Measurements from ENCODE around the gene MAGI1.
"Not testable (repeated sequence)": the region's sequence is repeated elsewhere in the genome, so short reads cannot be mapped to it uniquely, and the experiment has no call there.

The MAGI1 gene

GRCh38 chr3:65619451-65619881 is 419.3 kb downstream of the MAGI1 start:
- no peak for DNase-seq (ENCODE audit: low read depth)

- no peak for DNase-seq (ENCODE audit: low read depth)
Observed at GRCh38 chr3:65618599-65618998, 420.1 kb downstream of the MAGI1 start.

- DNase-seq (ENCODE audit: low read depth): no peak
Observed at GRCh38 chr3:65617787-65618186, 420.9 kb downstream of the MAGI1 start.

GRCh38 chr3:65617209-65617608 is 421.5 kb downstream of the MAGI1 start:
- DNase-seq (ENCODE audit: low read depth): no peak

DNA sequence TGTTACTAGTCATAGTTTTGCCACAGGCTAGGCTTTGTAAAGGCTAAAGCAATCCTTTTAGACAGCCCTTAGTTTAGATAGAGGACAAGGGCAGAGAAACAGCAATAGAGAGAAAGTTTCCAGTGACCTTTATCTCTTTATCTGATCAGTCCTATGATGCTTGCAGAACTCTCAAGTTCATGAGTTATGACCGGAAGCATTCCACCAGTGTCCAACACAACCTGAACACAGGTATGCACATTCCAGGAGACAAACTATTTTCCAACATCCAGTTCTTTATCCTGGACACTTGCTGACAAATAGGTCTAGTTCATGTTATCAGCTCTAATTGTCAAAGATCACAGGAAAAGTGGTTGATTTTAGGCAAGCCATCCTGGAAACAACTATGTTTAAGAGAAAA is 422.2 kb downstream of the MAGI1 start:
- DNase-seq (ENCODE audit: low read depth): no peak

DNA sequence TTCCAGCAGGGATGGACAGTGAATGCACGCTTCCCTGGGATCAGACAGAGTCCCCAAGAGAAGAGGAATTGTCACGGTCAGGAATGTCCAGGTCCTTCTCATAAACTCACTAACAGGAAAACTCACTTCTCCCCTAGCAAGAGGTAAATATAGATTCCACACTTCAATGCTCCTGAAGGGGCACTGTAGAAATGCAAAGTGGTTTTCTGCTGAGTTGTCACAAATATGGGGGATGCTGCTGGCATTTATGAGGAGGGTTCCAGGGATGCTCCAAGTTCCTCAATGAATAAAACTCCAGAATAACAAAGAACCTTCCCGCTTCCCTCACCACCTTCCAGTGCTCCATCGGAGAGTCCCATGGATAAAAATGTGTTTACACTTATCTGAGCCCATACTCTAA is 423.4 kb downstream of the MAGI1 start:
- DNase-seq (ENCODE audit: low read depth): no peak

DNA sequence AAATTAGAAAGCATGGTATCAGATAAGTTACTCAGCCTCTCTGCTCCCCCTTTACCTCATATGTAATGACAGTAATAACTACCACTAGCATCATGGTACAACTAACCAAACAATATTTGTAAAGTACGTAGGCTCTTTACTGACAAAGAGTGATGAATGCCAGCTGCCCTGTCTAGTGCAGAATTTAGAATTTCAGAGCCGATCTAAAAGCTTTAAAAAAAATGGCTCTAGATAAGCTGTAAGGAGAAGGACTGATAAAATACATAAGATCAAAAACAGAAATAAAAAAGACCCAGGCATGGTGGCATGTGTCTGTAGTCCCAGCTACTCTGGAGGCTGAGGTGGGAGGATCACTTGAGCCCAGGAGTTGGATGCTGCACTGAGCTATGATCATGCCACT is 424.1 kb downstream of the MAGI1 start:
- DNase-seq (ENCODE audit: low read depth): no peak

- DNase-seq (ENCODE audit: low read depth): not testable (repeated sequence)
Observed at GRCh38 chr3:65607965-65608460, 430.7 kb downstream of the MAGI1 start.

DNA sequence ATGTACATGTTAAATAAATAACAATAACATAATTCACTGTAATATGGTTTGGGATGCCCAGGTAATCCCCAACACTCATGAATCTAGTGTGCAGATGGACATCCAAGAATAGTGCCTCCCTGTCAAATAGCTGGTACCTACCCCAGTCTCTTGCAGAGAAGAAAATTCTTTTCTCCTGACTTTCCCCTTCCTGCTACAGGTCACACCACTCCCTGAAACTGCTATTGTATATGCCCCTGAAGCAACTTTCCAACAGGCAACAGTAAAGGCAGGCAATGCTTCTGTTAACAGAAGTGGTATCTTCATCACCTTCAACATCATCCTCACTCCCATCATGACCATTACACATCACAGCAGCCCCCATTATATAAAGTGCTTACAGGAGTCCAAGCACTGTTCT is 431.6 kb downstream of the MAGI1 start:
- DNase-seq (ENCODE audit: low read depth): no peak

DNA sequence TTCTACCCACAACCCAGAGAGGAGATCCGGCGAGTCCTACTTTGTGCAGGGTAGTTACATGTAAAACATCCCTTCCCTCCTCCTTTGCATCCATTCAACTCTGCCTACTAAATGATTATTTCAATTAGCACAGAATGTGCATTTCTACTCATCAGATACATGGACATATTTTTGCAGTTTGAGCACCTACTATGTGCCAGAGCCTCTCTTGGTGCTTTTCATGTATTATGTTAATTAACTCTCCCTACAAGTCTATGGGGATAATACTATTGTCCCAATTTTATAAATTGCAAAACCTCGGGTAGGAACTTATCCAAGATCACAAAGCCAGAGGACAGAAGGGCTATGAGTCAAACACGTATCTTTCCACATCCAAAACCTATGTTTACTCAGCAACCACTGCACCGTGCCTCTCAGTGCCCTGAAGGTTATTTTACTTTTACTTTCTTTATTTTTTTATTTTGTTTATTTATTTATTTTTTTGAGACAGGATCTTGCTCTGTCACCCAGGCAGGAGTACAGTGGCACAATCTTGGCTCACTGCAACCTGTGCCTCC is 432.8 kb downstream of the MAGI1 start:
- DNase-seq (ENCODE audit: low read depth): no peak

DNA sequence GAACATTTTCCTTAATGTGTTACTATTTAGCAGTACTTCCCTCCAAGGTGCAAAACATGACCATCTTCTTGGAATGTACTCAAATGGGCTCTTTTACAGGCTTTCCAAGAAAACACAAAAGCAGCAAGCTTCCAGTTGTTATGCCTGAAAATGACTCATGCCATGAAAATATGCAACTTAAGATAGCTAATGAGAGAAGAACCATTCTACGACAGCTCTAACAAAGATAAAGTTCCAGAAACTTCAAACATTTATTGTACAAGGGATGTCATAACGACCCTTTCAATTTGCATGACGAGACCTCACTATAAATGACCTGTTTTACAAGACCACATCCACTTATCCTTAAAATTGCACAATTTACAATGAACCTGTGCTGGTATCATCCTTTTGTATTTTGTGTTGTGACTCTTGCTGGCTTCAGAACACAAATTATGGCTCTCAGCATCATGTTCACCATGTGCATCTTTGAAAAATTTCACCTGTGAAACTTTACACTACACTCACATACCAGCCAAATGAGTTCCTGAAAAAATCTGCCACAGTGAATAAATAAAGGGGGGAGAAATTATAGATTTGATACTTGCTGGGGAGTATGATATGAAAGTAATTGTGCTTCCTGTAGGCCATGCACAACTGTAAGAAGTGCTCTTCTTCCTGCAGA is 433.7 kb downstream of the MAGI1 start:
- no peak for DNase-seq (ENCODE audit: low read depth)

- DNase-seq (ENCODE audit: low read depth): no peak
Observed at GRCh38 chr3:65603631-65604030, 435.1 kb downstream of the MAGI1 start.

DNA sequence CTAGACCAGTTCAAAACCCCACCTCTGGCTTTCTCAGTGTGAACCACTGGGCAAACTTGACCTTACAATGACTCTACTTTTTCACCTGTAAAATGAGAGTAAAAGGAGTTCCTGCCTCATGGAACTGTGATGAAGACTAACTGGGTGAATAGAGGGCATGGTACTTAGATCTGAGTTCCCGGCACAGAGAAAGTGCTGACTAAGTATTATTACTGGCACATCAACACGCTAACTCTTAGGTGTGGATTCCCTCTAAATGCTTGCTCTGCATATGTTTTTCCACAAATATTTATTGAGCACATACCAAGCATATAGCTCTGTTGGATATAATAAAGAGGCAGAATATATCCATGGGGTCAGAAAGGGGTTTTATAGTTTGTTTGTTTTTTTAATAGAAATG is 437.8 kb downstream of the MAGI1 start:
- no peak for DNase-seq (ENCODE audit: low read depth)

DNA sequence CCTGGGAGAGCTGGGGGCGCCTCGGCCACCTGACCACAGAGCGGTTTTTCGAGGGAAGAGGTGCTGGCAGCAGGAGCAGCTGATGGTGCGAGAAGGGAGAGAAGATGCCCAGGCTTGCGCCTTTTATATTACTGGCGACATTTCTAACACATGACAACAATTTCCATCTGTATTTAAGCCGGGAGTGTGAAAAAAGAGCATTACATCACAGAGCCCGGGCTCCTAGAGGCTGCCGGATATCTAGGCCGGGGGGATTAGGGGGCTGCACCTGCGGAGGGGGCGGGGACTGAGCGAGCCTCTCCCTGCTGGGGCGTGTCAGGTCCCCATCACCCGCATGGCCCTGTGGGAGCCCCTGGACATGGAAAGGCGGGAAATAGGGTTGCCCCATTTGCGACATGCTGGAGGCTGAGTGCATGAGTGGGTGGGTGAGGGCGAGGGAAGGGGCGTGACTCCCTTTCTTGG is 440.7 kb downstream of the MAGI1 start:
- DNase-seq (ENCODE audit: low read depth): no peak

- DNase-seq (ENCODE audit: low read depth): no peak
Observed at GRCh38 chr3:65597226-65597951, 441.3 kb downstream of the MAGI1 start.

DNA sequence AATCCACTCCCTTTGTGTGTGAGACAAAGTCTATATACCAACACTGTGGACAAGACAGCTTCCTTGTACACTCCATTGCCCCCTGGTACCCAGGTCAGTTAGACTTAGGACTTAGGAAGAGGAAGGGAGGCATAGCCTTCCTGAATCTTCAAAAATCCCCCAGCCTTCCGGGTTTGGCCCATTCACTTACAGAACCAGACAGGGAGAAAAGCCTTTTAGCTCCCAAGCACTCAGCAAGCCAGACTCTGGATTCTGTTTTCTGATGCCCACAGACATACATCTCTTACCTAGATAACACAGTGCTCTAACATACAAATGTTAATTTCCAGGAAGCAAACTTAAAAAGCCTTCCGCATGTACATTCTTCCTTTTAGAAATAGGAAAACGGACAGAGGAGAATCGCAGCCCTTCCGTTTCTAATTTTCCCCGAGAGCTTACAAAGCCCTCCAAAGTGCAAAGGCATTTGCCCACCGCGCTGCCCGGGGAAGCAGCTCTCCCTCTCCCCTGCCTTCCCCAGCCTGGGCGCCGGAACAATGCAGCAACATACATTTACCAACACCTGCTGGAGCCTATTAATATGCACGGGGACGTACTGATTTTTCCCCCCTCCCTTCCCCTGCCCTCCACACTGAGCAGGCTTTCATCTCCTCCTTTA is 442.0 kb downstream of the MAGI1 start:
- no peak for DNase-seq (ENCODE audit: low read depth)

DNA sequence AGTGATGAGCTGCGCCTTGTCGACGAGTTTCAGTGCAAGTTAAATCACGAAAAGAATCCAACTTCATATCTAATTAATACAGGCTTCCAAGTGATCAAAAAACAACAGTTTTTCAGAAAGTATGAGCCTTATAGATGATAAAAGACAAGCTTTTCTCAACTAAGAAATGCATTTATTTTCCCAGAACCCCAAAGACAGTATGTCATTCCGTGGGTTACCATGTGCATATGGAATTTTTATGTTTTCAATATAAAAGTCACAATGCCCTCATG is 442.8 kb downstream of the MAGI1 start:
- no peak for DNase-seq (ENCODE audit: low read depth)

- no peak for DNase-seq (ENCODE audit: low read depth)
Observed at GRCh38 chr3:65595222-65596028, 443.3 kb downstream of the MAGI1 start.

GRCh38 chr3:65593780-65594752 is 444.7 kb downstream of the MAGI1 start:
- DNase-seq (ENCODE audit: low read depth): no peak

DNA sequence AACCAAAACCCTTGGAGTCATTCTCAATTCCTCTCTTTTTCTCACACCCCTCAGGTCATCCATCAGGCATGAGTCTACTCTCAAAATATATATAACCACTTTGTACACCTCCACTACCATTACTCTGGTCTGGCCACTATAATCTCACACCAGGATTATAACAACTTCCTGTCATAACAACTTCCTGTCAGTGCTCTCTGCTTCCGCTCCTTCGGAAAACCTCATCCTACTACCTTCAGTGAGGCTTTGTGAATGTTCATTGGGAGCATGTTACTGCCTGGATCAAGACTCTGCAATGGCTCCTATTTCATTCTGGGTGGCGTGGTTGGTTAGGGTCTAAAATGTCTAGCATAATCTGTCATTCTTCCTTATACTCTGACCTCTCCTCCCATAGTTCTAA is 447.4 kb downstream of the MAGI1 start:
- no peak for DNase-seq (ENCODE audit: low read depth)

GRCh38 chr3:65588884-65589283 is 449.8 kb downstream of the MAGI1 start:
- DNase-seq (ENCODE audit: low read depth): no peak

All from stimulated activated CD8-positive, alpha-beta memory T cell treated with anti-CD3 and anti-CD28 coated beads, Interleukin-15, amount 100 ng/mL, for 24 hours (primary cell).